GM12872 (cell line): Measurements from ENCODE around the gene TREM1.
A peak's percentile ranks its signal among the peaks of the same experiment; 100 is the strongest.

Experiments
- TF ChIP-seq, protein P1 (sequence below): IDR thresholded peaks from 3 replicates; pipeline ENCODE4 v1.5.1; 2011; ENCODE audit warnings: low read depth, mild to moderate bottlenecking, low read length, moderate library complexity; ENCODE audit not compliant: insufficient read depth

The TREM1 gene

DNA sequence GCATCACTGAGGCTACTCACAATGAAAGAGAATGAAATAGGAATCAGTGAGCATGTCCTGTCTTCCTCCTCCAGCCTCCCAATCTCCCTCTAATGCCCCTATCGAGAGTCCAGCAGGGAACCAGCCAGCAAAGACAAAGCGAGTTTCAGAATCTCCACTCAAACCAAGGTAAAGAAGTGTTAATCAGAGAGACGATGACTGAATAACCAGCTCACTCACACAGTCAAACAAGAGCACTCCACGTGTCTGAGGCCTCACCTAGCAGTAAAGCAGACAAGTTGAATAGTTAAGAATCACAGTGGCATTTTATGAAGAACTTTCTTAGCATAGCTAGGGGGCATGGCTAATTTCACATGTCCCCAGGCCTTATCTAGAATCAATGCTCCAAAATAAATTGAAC lies 3.3 kb upstream of the TREM1 start:
- TF ChIP-seq, protein P1, sequence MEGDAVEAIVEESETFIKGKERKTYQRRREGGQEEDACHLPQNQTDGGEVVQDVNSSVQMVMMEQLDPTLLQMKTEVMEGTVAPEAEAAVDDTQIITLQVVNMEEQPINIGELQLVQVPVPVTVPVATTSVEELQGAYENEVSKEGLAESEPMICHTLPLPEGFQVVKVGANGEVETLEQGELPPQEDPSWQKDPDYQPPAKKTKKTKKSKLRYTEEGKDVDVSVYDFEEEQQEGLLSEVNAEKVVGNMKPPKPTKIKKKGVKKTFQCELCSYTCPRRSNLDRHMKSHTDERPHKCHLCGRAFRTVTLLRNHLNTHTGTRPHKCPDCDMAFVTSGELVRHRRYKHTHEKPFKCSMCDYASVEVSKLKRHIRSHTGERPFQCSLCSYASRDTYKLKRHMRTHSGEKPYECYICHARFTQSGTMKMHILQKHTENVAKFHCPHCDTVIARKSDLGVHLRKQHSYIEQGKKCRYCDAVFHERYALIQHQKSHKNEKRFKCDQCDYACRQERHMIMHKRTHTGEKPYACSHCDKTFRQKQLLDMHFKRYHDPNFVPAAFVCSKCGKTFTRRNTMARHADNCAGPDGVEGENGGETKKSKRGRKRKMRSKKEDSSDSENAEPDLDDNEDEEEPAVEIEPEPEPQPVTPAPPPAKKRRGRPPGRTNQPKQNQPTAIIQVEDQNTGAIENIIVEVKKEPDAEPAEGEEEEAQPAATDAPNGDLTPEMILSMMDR: no peak

- TF ChIP-seq, protein P1: no peak
These were observed 2.3 kb upstream of the TREM1 start for GRCh38 chr6:41288754-41289129.

DNA sequence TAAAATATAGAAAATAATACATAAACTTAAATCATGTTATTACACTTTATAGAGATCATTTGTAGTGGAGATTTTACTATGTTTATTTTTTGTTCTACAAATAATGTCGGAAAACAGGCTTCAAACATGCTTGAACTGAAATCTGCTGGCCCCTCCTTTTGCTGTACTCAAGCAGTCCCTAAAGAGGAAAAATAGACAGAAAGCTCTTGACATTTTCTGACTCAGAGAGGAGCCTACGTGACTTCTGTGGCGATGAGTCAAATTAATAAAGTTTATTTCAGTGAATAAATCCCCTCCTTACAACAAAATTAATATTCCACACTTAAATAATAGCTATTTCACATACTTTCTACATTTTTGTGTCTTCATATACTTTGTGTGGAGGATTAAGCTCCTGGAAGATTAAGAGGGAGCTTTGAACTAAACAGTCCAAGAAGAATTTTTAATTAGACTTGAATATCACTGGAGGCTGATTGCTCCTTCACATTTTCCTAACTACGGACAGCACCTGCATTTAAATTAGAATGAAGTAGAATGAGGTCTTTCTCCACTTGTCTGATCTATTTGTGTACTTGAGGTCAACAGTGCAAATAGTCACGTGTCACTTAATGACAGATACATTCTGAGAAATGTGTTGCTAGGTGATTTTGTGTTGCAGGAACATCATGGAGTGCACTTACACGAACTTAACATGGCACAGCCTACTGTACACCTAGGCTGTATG lies 1.7 kb upstream of the TREM1 start:
- TF ChIP-seq, protein P1: no peak

DNA sequence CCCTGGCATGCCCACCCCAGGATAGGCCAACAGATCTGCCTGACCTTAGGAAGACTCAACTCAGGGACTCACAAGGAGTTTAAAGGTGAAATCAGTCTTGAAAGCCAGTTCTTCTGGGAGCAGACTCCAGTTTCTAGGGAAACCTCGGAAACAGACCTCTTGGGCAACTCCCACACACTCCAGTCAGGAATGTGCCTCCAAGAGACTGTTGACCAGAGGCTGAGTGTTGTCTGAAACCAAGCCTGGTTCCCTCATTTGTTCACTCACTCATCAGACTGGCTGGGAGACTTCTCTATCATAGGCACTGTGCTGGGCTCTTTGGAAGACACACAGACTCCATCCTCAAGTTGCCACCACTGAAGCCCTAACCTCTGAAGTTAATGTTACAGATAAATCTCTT lies 1.8 kb downstream of the TREM1 start:
- TF ChIP-seq, protein P1: no peak

DNA sequence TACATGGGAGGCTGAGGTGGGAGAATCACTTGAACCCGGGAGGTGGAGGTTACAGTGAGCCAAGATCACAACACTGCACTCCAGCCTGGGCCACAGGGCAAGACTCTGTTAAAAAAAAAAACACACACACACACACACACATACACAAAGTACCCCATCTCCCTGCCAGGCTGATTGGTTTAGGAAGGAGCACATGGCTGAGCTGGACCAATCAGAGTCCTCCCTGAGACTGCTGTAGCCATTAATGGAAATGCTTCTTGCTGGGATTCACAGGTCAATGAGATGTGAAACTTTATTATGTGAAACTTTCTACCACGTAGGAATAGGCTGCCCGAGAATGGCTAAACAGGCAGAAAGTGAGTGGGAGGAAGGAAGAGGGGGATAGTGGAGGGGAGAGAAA lies 2.9 kb downstream of the TREM1 start:
- TF ChIP-seq, protein P1: no peak

DNA sequence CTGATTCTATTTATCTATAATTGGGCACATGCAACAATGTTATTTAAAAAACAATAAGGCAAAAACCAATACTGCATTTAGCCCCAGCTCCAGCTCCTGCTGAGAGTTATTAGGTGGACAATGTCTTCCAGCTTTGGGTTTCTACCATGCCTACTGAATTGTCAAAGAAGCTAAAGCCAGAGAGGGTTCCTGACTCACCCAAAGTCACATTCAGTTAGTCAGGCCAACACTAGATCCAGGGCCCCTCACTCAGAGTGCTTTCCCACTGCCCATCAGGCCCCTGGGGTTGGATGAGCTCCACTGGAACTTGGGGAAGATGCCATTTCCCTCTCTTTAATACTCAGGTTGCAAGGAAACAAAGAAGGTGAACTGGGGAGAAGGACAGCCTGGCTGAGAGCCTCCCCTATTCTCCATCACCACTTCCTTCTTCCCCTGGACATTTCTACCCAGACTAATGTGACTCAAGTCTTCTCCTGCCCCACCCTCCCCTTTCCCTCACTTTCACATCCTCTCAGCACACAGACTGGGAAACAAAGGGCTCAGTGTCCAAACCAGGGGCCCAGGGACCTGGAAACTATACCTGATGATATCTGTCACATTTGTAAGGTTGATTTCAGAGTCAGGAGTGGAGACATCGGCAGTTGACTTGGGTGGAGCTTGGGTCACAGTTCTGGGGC lies 6.0 kb downstream of the TREM1 start:
- TF ChIP-seq, protein P1: no peak

DNA sequence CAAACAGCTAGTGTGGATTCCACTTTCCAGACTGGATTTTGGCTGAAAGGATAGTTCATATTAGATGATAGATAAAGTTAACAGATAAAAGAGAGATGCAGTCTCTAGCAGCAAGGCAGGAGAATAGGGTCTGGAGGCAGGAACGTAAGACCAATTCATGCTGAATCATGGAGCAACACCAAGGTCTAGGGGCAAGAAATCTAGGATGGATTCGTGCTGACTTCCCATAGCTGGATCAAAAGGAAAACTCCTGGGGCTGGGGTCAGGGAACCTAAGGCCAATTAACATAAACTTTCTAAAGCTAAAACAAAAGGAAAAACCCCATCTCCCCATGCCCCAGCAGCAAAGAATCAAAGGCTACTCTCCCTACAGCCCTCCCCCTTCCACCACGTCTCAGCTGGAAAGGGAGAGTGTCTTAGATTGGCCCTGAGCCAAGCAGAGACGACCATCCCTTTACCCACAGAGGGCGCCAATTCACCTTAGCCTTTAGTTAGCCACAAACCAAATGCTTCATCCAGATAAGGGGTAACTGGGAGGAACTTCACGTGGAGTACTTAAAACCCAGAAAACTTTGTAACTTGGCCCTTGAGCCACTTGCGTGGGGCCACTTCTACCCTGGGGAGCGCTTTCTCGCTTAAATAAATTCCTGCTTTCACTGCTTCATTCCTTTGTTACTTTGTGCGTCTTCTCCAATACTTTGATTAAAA lies 7.6 kb downstream of the TREM1 start:
- TF ChIP-seq, protein P1: peak; percentile 76
